NCI-H1436 (cell line): Measurements from ENCODE around the gene SLC38A10.
A peak's percentile ranks its signal among the peaks of the same experiment; 100 is the strongest.

Experiments used
- DNase-seq: peaks from one replicate; lab custom pipeline; 2025; lab: John Stamatoyannopoulos, UW

SLC38A10 gene

DNA sequence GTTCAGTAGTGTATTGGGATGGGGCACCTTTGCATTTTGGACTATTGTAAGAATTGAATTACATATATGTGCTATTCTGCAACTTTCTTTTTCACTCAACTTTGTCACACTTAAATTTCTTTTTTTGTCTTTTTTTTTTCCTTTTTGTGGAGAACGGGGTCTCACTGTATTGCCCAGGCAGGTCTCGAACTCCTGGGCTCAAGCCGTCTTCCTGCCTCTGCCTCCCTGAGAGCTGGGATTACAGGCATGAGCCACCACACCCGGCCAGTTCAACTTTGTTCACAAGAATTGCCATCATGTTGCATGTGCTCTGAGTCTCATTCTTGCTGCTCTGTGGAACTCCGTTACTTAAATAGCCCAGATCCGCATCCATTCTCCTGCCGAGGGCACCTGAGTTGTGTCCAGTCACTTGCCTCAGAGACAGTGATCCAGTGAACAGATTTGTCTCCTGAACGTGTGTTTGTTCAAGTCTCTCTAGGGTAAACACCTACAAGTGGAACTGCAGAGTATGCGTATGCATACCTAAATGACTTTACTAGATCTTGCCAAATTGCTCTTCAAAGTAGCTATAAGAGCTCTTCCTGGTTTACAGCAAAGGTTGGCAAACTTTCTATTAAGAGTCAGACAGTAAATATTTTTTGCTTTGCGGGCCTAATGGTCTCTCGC lies 3.4 kb upstream of the SLC38A10 start:
- DNase-seq, result no peak

DNA sequence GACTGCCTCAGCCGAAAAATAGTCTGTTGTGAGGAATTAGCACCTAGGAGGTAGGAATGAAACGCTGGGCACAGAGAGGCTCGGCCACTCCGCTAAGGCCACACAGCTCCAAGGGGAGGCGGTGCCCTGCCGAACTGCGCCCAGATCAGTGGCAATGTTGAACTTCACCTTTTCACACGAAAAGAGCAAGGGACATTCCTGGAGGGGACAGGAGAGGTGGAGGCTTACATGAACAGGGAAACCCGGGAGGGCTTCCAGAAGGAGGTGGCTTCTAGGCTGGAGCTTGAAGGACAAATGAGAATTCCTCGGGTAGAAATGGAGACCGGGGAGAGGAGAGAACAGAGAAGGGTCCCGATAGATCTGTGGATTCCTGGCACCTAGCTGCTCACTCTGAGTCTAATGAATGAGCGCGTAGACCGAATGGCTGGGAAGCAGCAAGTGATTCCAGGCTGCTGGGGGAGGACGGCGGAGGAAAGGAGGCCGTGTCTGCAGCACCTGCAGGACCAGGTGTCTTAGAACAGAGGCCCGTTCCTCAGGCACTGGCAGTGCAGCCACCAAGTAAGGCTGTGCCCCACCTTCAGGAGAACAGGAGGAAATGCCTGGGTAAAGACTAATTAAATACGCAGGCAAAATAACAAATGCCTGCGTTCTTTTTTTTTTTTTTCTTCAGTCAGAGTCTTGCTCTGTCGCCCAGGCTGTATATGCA lies 722 bp upstream of the SLC38A10 start:
- DNase-seq, result peak; percentile 81

DNA sequence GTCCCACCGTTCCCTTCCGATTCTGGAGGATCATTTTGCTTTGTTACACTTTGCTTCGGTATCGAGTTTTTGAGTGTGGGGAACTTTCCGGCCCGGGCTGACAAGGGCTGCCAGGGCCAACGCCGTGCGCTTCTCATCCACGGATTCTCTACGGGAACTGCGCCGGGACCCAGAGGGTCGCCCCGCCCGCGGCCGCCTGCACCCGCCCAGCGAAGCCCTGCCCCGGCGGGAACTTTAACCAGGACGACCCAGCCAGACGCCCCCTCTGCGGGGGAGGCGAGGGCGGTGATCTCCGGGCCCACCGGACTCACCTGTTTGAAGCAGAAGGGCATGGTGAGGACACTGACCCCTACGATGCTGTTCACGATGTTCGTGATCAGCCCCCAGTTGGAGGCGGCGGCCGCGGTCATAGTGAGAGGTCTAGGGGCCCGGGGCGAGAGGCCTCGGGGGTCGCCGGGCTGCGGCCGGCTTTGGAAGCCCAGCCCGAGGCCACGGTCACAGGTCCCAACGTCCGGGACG lies 536 bp downstream of the SLC38A10 start:
- DNase-seq, result no peak

DNA sequence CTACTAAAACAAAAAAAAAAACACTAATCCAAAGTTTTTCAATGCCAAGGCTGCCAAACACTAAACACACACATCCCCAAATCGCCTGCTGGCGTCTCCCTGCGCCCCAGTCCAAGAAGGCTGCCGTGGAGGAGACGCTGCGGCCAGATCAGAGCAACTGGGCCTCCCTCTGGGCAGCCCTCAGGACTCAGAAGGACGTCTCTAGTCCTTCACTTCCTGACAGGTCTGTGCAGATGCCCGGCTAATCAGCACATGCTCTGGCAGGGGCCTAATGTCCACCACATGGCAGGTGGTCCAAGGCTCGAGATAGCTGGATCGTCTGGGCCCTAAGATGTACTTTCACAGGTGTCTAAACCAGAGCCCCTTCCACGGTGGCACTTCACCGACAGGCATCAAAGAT lies 2.7 kb downstream of the SLC38A10 start:
- no peak for DNase-seq

DNA sequence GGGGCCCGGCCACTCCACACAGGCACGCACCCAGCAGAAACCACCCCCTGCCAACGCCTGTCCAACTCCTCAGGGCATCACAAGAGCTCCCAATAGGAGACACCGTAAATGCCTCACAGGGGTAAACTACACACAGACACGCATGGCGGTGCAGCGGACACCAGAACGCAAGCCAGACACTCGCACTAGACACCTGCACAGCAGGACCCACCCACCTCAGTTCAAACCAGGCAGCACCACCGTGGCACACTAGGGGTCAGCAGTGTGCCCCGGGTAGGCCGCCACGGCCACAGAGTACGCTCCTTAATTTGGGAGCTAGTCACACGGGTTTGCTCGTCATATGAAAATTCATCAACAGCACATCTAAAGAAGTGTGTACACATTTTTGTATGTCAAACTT lies 3.4 kb downstream of the SLC38A10 start:
- DNase-seq, result peak; percentile 81

DNA sequence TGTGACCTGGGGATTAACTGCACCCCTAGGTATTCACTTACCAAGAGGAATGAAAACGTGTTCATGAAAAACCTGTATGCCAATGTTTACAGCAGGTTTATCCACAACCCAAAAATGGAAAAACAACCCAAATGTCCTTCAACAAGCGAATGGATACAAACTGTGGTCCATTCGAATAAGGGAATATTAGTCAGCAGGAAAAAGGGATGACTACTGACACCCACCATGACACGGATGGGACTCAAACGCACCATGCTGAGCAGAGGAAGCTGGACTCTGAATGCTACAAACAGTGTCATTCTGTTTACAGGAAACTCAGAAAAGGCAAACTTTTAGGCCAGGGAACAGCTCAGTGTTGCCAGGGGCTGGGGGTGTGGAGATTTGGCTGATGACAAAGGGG lies 4.9 kb downstream of the SLC38A10 start:
- DNase-seq, result no peak

DNA sequence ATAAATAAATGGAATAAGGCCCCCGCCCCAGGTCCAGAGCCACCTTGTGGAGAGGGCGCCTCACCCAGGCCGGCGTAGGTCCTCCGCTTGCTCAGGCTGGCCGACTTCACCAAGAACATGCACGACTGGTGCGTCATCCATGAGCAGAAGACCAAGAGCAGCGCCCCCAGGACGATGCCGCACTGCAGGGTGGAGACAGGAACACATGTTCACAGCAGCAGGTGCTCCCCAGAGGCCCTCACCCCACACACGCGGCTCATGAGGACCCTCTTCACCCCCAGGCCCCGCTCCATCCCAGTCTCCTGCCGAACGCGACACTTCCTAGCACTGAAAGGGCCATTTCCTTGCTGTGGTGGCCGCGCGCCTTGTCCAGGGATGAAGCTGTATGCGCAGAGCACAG lies 5.5 kb downstream of the SLC38A10 start:
- DNase-seq, result no peak

DNA sequence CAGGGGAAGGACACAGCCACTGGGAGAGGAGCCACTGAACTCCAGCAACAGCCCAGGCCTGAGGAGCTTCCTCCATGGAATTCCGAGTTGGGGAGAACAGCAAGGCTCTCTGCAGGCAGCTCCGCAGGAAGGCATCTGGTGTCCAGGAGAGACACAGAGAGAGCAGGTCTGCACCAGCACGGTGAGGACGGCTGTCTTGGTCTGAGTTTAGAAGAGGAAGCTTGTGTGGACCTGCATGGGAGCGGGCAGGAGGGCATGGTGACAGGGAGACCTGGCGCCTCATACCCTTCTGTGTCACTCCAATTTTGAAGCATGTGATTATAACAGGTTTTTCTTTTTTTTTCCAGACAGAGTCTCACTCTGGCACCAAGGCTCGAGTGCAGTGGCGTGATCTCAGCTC lies 6.4 kb downstream of the SLC38A10 start:
- no peak for DNase-seq

DNA sequence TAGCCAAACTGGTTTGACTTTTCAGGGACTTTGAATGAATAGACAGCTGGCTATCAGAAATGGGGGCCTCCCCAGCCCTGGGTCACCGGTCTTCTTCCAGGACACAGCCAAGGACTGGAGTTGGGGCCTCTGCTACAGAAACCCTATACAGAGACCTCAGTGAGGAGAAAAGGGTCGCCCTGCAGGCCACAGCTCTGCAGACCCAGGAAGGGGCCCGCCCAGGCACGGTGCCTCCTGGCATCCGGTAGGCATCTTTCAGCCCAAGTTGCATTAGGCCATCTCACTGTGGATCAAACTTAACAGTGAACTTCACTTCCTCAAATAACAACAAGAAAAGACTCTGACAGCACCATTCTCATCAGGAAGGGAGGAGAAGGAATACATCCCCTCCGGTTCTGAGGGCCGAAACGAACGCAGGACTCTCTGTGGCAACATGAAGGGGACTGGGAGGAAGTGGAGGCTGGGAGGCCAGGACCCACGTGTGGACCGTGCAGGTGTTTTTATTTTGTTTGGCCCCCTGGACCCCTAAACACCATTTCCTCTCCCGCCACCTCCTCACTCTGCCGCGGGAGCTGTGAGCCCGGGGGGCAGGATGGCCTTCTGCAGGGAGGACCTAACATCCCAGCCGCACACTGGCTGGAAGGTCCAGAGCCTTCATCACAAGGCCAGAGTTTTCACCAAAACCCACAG lies 7.2 kb downstream of the SLC38A10 start:
- no peak for DNase-seq

DNA sequence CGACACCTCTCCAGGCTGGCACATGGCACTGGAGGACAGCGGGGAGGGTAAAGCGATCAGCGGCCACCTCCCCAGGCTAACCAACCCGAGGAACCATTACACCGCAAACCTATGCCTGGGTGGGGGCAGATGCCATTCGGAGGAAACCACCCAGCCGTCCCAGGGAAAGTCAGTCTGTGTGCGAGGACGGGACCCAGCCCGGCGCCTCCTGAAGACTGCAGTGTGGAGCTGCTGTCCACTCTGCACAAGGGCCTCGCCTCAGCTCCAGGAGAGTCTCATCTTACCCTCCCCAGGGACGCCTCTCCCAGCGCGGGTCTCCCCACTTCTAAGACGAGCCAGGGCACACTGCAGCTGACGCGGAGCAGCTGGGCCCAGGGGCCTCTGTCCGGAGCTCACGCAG lies 8.0 kb downstream of the SLC38A10 start:
- no peak for DNase-seq

DNA sequence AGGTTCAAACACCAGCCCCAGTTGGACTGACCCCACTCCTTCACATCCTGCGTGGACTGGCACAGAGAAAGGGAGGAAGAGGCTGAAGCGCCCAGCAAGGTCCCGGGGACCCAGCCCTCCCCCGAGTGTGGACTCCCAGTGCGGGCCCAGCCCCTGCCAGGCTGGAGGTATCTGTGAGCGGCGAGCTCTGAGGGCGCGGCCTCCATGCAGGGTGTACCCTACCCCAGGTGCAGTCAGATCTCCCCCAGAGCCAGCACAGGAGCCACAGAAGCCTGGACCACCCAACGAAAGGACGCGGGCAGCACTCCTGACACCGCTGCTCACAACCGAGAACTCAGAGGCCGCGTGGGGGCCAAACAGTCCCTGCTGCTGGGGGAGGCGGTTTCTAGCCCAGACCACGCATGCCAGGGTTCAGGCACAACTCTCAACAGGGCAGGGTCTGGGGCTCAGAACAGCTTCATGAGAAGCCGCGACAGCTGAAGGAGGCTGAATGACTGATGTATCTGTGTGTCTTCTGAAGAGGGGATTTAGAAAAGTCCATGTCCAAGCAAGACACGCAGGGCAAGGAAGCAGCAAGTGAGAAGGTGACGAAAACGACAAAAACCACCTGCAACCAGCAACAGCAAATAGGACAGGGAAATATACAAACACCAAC lies 8.5 kb downstream of the SLC38A10 start:
- DNase-seq, result no peak

DNA sequence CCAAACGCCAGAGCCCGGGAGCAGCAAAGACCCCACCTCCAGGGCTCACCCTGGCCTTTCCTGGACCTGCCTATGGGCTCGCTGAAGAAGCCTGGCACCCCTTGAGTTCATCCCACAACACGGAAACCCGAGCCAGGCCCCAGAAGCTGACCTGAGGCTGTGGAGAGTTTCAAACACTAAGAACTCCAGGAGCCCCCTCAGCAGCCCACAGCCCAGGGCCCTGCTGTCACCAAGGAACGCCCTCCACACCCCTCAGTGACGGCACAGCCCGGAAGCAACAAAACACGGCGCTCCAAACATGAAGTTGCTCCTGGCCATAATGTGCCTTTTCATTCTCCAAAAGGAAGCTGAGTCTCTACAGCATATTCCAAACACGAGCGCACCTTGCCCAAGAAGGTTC lies 9.2 kb downstream of the SLC38A10 start:
- no peak for DNase-seq

DNA sequence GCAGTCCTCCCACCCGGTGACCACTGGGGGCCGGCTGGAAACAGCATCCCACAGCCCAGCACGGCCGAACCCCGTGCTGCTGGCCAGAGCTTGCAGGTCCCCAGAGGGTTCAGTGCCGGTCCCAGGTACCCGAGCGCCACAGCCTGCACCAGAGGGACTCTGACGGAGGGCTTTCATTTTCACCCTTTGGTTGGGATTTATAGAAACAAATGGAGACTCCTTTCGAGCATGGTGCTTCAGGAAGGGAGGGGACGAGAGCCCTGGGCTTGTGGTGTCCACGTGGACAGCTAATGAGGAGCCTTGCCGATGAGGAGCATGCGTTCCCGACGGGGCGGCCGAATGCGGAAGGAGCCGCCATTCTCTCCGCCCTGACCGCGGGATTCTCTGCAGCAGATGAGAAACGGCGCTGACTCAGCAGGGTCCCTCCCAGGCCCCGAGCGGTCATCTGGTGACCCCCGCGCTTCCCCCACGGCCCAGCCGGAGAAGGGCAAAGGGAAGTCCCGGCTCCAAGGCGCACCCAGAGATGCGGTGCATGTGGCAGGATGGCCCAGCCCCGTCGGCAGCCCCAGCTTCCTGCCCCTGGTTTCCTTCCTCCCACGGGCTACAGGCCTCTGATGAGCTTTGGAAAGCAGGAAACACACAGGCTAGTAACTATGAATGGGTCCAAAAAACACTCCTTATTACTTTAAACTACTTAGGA lies 9.8 kb downstream of the SLC38A10 start:
- DNase-seq, result no peak

DNA sequence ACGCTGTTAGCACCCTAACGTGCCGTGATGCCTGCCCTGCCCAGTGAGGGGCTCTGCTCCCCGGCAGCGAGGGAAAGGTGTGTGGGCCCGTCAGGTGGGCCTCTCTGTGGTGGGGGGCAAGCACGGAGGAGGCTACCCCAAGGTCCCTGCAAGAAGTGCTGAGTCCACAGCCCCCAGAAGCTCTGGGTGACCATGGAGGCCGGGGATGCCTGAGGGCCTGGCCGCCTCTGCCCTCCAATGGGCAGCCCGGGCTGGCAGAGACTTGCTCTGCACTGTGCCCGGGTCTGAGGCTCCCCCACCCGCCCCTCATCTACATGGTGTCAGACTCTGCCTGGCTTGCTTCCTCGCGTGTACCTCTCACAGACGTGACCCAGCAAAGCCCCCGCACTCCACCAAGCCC lies 12.2 kb downstream of the SLC38A10 start:
- no peak for DNase-seq

DNA sequence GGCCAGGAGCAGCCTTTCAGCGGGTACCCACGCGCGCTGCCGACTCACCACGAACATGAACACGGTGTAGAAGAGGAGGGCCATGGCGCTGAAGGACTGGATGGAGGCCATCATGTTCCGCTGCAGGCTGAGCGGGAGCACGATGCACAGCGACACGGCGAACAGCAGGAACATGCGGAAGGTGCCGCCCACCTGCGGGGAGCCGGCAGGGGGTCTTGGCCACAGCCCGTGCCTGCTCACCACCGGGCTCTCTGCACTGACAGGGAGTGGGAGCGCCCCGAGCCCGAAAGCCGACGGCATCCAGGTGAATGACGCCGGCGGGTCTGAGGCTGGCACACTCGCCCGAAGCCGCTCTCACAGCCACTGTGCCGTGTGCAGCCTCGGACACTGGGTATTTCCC lies 13.0 kb downstream of the SLC38A10 start:
- DNase-seq, result no peak

DNA sequence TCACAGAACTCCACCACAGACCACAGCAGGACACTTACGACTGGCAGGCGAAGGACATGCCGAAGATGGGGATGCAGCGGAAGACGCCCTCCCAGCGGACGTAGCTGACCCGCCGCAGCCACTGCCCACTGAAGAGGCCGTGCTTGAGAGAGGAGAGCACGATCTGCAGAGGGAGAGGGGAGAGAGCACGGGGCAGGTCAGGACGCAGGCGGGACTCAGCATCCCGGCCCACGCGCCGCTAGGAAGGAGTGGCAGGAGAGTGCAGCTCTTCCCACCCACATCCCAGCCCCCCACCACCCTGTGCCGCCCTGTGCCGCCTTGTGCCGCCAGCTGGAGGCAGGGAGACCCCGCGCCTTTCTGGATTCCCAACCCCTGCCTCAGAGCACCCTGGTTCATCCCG lies 14.5 kb downstream of the SLC38A10 start:
- DNase-seq, result no peak

DNA sequence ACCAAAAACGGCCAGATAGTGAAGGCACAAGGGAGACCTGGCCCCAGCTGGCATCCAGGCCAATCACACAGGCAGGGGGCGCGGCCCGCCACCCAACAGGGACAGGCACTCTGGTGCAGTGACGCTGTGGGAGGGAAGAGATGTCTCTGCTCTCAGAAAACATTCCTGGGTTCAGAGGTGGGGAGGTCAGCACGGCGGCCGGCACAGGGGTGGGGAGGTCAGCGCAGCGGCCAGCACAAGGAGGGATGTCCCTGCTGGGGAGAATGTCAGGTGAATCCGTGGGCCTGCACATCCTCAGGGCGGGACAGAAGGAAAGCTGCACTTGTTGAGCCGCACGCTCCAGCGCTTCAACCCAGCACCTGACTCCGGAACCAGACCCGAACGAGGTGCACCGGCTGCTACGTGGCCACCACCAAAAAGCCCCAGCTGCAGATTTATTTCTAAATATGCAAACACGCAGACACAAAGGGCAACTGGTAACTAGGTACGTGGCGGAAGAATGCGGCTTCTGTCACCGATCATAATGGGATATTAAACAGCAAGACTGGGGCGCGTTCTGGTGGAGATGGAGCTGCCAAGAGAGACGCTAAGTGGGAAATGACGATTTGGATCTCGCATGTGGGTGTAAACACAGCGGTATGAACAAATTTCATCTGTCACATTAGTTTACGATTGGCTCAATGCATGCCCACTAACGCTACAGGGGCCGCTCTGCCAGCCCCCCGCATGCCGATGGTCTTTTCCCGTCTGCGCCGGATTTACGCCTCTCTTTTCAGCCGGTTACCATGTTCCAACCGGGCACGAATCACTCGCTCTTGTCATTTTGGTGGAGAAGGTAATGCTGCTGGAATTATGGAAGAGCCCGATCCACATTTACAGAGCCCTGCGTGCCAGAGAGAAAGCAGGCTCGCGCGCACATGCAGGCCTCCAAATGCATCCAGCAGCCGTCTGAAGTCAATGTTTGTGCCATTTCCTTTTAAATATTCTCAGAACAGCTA lies 15.5 kb downstream of the SLC38A10 start:
- DNase-seq, result no peak

DNA sequence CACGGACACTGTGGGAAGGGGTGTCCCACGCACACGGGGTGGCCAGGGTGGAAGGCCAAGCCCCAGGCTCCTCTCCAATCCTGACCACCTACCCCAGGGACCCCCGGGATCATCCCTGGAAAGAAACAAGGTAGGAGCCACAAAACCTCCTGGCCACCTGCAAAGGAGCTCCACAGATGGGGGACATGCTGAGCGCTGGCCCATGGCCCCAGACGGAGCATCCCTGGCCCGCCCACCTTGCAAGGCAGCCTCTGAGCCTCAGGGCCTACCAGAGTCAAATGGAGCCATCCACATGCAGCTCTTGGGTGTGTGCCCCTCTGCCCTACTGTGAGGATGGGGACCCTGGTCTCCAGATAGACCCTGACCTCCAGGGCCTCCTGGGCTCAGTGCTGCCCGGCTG lies 16.3 kb downstream of the SLC38A10 start:
- DNase-seq, result no peak

DNA sequence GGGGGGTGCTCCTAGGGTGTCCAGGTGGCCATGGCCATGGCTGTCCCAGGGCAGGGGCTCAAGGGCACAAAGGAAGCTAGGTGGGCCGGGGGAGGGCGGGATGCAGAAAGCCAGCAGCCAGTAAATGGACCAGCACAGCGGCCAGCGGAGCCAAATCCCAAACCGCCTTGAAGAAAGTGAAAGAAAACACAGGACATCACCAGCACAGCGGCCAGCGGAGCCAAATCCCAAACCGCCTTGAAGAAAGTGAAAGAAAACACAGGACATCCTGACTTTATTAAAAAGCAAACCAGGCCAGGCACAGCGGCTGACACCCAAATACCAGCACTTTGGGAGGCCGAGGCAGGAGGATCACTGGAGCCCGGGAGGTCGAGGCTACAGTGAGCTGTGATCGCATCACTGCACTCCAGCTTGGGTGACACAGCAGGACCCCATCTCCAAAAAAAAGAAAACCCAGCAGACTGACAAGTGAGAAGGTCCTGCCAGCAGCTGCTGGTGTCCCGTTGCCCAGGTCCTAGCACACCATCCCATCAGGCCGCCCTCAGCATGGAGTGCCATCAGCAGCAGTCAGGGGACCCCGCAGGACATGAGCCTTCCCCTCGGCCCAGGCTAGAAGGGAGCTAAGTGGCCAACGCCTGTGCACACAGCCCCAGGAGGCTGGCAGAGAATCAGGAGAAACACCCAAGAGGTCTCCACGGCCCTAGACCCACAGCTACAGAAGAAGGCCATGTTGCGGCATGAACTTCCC lies 17.0 kb downstream of the SLC38A10 start:
- DNase-seq, result no peak

DNA sequence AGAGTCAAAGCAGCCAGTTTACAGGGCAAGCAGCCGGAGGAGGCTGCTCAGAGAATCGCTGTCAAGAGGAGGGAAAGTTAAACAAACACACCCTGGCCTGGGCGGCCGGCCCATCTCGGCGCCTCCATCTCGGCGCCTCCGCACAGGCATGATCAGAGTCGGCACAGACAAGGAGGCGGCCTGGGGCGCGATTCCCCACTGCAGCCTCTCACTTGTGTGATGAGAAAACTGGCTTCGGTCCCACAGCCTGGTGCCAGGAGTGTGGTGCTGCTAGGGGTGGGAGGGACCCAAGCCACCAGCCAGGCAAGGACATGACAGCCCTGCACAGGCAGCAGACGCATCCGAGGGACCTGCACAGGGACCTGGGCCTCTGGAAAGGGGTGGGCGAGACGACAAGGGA lies 17.7 kb downstream of the SLC38A10 start:
- no peak for DNase-seq
